SK-N-SH treated with all-trans-retinoic acid at 6 μM for 48 hours (cell line): Measurements from ENCODE around the gene IFT122.

Experiments
- ATAC-seq: fragments of 200-7000 bp; cut with Tn5 transposase; 3 replicates; pipeline ENCODE4 v1.9.1; 2020; ENCODE audit warnings: mild to moderate bottlenecking, moderate library complexity
- ARNTL ChIP-seq: fragments of 450-650 bp; formaldehyde crosslinking; IDR thresholded peaks from 2 replicates; pipeline ENCODE4 v1.5.0; 2020; ENCODE audit warnings: low read depth, mild to moderate bottlenecking, moderate library complexity, borderline replicate concordance
- BACH2 ChIP-seq: fragments of 250-450 bp; sonication (Bioruptor Pico); IDR thresholded peaks from 2 replicates; pipeline ENCODE4 v1.9.0; 2021; ENCODE audit warnings: mild to moderate bottlenecking, borderline replicate concordance
- CSDC2 ChIP-seq: fragments of 250-450 bp; sonication (Bioruptor Pico); IDR thresholded peaks from 2 replicates; pipeline ENCODE4 v1.5.0; 2020; ENCODE audit warnings: mild to moderate bottlenecking, moderate library complexity
- ESRRG ChIP-seq: fragments of 250-450 bp; sonication (Bioruptor Pico); IDR thresholded peaks from 2 replicates; pipeline ENCODE4 v1.6.1; 2021; ENCODE audit warnings: mild to moderate bottlenecking
- GLIS3 ChIP-seq: fragments of 250-450 bp; sonication (Bioruptor Pico); IDR thresholded peaks from 2 replicates; pipeline ENCODE4 v1.5.0; 2020; ENCODE audit warnings: mild to moderate bottlenecking, moderate library complexity
- ISL1 ChIP-seq: fragments of 250-450 bp; sonication (Bioruptor Pico); IDR thresholded peaks from 2 replicates; pipeline ENCODE4 v2.1.2; 2022; ENCODE audit warnings: mild to moderate bottlenecking, moderate library complexity
- OSR1 ChIP-seq: fragments of 250-450 bp; sonication (Bioruptor Pico); IDR thresholded peaks from 2 replicates; pipeline ENCODE4 v1.8.0; 2022; ENCODE audit warnings: moderate library complexity, mild to moderate bottlenecking, inconsistent platforms
- PPARA ChIP-seq: fragments of 250-450 bp; sonication (Bioruptor Pico); IDR thresholded peaks from 2 replicates; pipeline ENCODE4 v1.5.0; 2020; ENCODE audit warnings: mild to moderate bottlenecking, borderline replicate concordance
- RARB ChIP-seq: fragments of 250-450 bp; sonication (Bioruptor Pico); IDR thresholded peaks from 2 replicates; pipeline ENCODE4 v1.8.0; 2021; ENCODE audit warnings: mild to moderate bottlenecking, moderate library complexity
- SNAI2 ChIP-seq: fragments of 250-450 bp; sonication (Bioruptor Pico); IDR thresholded peaks from 2 replicates; pipeline ENCODE4 v1.5.0; 2020; ENCODE audit warnings: mild to moderate bottlenecking, moderate library complexity
- TCF4 ChIP-seq: fragments of 250-450 bp; sonication (Bioruptor Pico); IDR thresholded peaks from 2 replicates; pipeline ENCODE4 v1.8.0; 2021; ENCODE audit warnings: mild to moderate bottlenecking, moderate library complexity, borderline replicate concordance
- TOX ChIP-seq: fragments of 250-450 bp; sonication (Bioruptor Pico); IDR thresholded peaks from 2 replicates; pipeline ENCODE4 v1.8.0; 2021; ENCODE audit warnings: mild to moderate bottlenecking, moderate library complexity, borderline replicate concordance
- ZC3H10 ChIP-seq: fragments of 250-450 bp; sonication (Bioruptor Pico); IDR thresholded peaks from 2 replicates; pipeline ENCODE4 v1.5.1; 2021; ENCODE audit warnings: mild to moderate bottlenecking, moderate library complexity
- ZFP3 ChIP-seq: fragments of 250-450 bp; sonication (Bioruptor Pico); IDR thresholded peaks from 2 replicates; pipeline ENCODE4 v1.5.0; 2020; ENCODE audit warnings: mild to moderate bottlenecking, moderate library complexity
- ZFP30 ChIP-seq: fragments of 450-650 bp; formaldehyde crosslinking; IDR thresholded peaks from 2 replicates; pipeline ENCODE4 v1.5.0; 2022; ENCODE audit warnings: mild to moderate bottlenecking, moderate library complexity
- ZNF565 ChIP-seq: fragments of 450-650 bp; formaldehyde crosslinking; conservative IDR thresholded peaks from 2 replicates; pipeline ENCODE4 v1.5.0; 2020; ENCODE audit warnings: low read depth, mild to moderate bottlenecking, moderate library complexity
- ZNF70 ChIP-seq: fragments of 450-650 bp; formaldehyde crosslinking; IDR thresholded peaks from 2 replicates; pipeline ENCODE4 v1.5.0; 2020; ENCODE audit warnings: mild to moderate bottlenecking, moderate library complexity
- ZNF8 ChIP-seq: fragments of 450-650 bp; formaldehyde crosslinking; IDR thresholded peaks from 2 replicates; pipeline ENCODE4 v1.5.0; 2020; ENCODE audit warnings: mild to moderate bottlenecking, moderate library complexity
- TF ChIP-seq, protein P1 (sequence below): fragments of 250-450 bp; sonication (Bioruptor Pico); IDR thresholded peaks from 2 replicates; pipeline ENCODE4 v1.5.1; 2021; ENCODE audit warnings: mild to moderate bottlenecking, moderate library complexity
- TF ChIP-seq, protein P2 (sequence below): fragments of 250-450 bp; sonication (Bioruptor Pico); IDR thresholded peaks from 2 replicates; pipeline ENCODE4 v1.5.0; 2020; ENCODE audit warnings: mild to moderate bottlenecking, moderate library complexity
- TF ChIP-seq, protein P3 (sequence below): fragments of 250-450 bp; sonication (Bioruptor Pico); IDR thresholded peaks from 2 replicates; pipeline ENCODE4 v1.8.0; 2020; ENCODE audit warnings: mild to moderate bottlenecking, moderate library complexity, borderline replicate concordance
- TF ChIP-seq, protein P4 (sequence below): fragments of 250-450 bp; sonication (Bioruptor Pico); IDR thresholded peaks from 2 replicates; pipeline ENCODE4 v1.8.0; 2021; ENCODE audit warnings: low read depth, mild to moderate bottlenecking, moderate library complexity, borderline replicate concordance
- TF ChIP-seq, protein P5 (sequence below): fragments of 250-450 bp; sonication (Bioruptor Pico); IDR thresholded peaks from 2 replicates; pipeline ENCODE4 v1.5.1; 2020; ENCODE audit warnings: low read depth, mild to moderate bottlenecking, moderate library complexity

IFT122 gene

DNA sequence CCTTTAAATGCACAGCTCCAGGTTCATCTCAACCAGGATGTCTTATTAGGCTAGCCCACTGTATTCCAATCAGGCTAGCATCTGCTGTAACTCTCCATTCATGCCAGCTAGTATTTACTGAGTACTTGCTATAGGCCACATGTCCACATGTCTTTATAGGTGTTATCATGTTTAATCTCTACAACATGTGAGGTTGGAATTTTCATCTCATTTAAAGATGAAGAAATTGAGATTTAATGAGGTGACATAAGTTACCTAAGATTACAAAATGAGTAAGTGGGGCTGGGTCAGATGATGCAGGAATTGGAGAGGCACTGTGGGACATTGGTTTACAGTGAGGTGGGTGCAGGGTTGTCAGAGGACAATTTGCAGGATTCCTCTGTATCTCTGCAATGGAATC, 2.9 kb downstream of the IFT122 start:
- no peak for ATAC-seq
- TF ChIP-seq ZFP3 (CRISPR knock-in tag) (no peak), TCF4 (CRISPR knock-in tag) (no peak), ZNF565 (CRISPR knock-in tag) (no peak), ZFP30 (CRISPR knock-in tag) (no peak), BACH2 (no peak), SNAI2 (no peak), RARB (CRISPR knock-in tag) (no peak), TOX (CRISPR knock-in tag) (no peak), CSDC2 (CRISPR knock-in tag) (no peak), ZNF70 (CRISPR knock-in tag) (no peak), ARNTL (no peak), ESRRG (CRISPR knock-in tag) (no peak), PPARA (no peak), ZC3H10 (CRISPR knock-in tag) (no peak), GLIS3 (CRISPR knock-in tag) (no peak)
- TF ChIP-seq, protein P1, sequence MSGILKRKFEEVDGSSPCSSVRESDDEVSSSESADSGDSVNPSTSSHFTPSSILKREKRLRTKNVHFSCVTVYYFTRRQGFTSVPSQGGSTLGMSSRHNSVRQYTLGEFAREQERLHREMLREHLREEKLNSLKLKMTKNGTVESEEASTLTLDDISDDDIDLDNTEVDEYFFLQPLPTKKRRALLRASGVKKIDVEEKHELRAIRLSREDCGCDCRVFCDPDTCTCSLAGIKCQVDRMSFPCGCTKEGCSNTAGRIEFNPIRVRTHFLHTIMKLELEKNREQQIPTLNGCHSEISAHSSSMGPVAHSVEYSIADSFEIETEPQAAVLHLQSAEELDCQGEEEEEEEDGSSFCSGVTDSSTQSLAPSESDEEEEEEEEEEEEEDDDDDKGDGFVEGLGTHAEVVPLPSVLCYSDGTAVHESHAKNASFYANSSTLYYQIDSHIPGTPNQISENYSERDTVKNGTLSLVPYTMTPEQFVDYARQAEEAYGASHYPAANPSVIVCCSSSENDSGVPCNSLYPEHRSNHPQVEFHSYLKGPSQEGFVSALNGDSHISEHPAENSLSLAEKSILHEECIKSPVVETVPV (CRISPR knock-in tag) = no peak
- TF ChIP-seq, protein P2, sequence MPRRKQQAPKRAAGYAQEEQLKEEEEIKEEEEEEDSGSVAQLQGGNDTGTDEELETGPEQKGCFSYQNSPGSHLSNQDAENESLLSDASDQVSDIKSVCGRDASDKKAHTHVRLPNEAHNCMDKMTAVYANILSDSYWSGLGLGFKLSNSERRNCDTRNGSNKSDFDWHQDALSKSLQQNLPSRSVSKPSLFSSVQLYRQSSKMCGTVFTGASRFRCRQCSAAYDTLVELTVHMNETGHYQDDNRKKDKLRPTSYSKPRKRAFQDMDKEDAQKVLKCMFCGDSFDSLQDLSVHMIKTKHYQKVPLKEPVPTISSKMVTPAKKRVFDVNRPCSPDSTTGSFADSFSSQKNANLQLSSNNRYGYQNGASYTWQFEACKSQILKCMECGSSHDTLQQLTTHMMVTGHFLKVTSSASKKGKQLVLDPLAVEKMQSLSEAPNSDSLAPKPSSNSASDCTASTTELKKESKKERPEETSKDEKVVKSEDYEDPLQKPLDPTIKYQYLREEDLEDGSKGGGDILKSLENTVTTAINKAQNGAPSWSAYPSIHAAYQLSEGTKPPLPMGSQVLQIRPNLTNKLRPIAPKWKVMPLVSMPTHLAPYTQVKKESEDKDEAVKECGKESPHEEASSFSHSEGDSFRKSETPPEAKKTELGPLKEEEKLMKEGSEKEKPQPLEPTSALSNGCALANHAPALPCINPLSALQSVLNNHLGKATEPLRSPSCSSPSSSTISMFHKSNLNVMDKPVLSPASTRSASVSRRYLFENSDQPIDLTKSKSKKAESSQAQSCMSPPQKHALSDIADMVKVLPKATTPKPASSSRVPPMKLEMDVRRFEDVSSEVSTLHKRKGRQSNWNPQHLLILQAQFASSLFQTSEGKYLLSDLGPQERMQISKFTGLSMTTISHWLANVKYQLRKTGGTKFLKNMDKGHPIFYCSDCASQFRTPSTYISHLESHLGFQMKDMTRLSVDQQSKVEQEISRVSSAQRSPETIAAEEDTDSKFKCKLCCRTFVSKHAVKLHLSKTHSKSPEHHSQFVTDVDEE = no peak
- TF ChIP-seq, protein P3, sequence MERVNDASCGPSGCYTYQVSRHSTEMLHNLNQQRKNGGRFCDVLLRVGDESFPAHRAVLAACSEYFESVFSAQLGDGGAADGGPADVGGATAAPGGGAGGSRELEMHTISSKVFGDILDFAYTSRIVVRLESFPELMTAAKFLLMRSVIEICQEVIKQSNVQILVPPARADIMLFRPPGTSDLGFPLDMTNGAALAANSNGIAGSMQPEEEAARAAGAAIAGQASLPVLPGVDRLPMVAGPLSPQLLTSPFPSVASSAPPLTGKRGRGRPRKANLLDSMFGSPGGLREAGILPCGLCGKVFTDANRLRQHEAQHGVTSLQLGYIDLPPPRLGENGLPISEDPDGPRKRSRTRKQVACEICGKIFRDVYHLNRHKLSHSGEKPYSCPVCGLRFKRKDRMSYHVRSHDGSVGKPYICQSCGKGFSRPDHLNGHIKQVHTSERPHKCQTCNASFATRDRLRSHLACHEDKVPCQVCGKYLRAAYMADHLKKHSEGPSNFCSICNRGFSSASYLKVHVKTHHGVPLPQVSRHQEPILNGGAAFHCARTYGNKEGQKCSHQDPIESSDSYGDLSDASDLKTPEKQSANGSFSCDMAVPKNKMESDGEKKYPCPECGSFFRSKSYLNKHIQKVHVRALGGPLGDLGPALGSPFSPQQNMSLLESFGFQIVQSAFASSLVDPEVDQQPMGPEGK (CRISPR knock-in tag) = no peak
- TF ChIP-seq, protein P4, sequence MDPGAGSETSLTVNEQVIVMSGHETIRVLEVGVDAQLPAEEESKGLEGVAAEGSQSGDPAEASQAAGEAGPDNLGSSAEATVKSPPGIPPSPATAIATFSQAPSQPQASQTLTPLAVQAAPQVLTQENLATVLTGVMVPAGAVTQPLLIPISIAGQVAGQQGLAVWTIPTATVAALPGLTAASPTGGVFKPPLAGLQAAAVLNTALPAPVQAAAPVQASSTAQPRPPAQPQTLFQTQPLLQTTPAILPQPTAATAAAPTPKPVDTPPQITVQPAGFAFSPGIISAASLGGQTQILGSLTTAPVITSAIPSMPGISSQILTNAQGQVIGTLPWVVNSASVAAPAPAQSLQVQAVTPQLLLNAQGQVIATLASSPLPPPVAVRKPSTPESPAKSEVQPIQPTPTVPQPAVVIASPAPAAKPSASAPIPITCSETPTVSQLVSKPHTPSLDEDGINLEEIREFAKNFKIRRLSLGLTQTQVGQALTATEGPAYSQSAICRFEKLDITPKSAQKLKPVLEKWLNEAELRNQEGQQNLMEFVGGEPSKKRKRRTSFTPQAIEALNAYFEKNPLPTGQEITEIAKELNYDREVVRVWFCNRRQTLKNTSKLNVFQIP = no peak

DNA sequence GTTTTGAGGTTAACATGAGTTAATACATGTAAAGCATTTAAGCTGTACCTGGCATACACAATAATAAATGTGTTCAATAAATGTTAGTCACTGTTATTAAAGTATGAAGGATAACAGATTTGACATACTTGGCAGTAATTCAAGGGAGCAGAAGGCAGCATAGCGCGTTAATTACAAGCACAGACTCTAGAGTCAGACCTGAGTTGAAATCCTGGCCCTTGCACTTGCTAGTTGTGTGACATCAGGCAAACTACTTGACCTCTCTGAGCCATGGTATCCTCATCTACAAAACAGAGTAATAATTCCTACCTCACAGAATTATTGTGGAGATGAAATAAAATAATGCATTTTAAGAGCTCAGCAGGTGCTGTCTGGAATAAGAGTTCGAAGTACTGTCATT, 5.4 kb downstream of the IFT122 start:
- TF ChIP-seq ZNF565 (CRISPR knock-in tag) (no peak), ZNF8 (no peak), ZC3H10 (CRISPR knock-in tag) (no peak), ESRRG (CRISPR knock-in tag) (no peak), RARB (CRISPR knock-in tag) (no peak), TOX (CRISPR knock-in tag) (no peak), ZFP3 (CRISPR knock-in tag) (no peak), OSR1 (CRISPR knock-in tag) (no peak), ARNTL (no peak), GLIS3 (CRISPR knock-in tag) (no peak), SNAI2 (no peak), ISL1 (CRISPR knock-in tag) (no peak), ZFP30 (CRISPR knock-in tag) (no peak), CSDC2 (CRISPR knock-in tag) (no peak), PPARA (no peak), TCF4 (CRISPR knock-in tag) (no peak), ZNF70 (CRISPR knock-in tag) (no peak)
- TF ChIP-seq, protein P1 (CRISPR knock-in tag) = no peak
- TF ChIP-seq, protein P5, sequence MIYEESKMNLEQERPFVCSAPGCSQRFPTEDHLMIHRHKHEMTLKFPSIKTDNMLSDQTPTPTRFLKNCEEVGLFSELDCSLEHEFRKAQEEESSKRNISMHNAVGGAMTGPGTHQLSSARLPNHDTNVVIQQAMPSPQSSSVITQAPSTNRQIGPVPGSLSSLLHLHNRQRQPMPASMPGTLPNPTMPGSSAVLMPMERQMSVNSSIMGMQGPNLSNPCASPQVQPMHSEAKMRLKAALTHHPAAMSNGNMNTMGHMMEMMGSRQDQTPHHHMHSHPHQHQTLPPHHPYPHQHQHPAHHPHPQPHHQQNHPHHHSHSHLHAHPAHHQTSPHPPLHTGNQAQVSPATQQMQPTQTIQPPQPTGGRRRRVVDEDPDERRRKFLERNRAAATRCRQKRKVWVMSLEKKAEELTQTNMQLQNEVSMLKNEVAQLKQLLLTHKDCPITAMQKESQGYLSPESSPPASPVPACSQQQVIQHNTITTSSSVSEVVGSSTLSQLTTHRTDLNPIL (CRISPR knock-in tag) = no peak
- TF ChIP-seq, protein P3 (CRISPR knock-in tag) = no peak
- no peak for ATAC-seq
